ENCODE data around the gene NHS.

DNA sequence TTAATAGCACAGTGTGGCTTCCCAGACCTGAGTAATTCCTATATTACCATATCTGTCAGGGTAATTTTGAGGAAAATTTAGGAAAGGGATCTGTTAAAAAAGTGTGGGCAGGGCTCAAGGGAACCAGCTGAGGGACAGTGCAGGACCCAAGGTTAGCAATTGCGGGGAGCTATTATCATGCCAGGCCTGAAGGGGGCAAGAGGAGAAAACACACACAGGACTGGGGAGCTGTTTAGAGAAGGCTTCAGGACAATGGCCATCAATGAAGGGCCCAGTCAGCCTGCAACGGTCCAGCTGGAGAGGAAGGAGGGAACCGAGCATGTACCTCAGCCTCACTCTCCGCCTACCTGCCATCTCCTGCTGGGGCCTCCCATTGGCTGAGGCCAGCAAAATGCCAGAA lies 19.0 kb upstream of the NHS start:
- TF ChIP-seq, protein P1, sequence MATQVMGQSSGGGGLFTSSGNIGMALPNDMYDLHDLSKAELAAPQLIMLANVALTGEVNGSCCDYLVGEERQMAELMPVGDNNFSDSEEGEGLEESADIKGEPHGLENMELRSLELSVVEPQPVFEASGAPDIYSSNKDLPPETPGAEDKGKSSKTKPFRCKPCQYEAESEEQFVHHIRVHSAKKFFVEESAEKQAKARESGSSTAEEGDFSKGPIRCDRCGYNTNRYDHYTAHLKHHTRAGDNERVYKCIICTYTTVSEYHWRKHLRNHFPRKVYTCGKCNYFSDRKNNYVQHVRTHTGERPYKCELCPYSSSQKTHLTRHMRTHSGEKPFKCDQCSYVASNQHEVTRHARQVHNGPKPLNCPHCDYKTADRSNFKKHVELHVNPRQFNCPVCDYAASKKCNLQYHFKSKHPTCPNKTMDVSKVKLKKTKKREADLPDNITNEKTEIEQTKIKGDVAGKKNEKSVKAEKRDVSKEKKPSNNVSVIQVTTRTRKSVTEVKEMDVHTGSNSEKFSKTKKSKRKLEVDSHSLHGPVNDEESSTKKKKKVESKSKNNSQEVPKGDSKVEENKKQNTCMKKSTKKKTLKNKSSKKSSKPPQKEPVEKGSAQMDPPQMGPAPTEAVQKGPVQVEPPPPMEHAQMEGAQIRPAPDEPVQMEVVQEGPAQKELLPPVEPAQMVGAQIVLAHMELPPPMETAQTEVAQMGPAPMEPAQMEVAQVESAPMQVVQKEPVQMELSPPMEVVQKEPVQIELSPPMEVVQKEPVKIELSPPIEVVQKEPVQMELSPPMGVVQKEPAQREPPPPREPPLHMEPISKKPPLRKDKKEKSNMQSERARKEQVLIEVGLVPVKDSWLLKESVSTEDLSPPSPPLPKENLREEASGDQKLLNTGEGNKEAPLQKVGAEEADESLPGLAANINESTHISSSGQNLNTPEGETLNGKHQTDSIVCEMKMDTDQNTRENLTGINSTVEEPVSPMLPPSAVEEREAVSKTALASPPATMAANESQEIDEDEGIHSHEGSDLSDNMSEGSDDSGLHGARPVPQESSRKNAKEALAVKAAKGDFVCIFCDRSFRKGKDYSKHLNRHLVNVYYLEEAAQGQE (IDR thresholded peaks at IDR 0.05; ENCODE audit: insufficient read depth in 1 of 2, low read depth in 2 of 2, low read length in 2 of 2), result no peak
- TF ChIP-seq POLR2AphosphoS5 (IDR thresholded peaks at IDR 0.05; ENCODE audit: low read depth, low read length) (no peak), TAF1 (IDR thresholded peaks at IDR 0.05; ENCODE audit: borderline replicate concordance, insufficient read depth, low read length) (no peak)

Measured in PFSK-1 (cell line).